CD4-positive, alpha-beta T cell treated with Interleukin-2 at 100 ng/mL for 4 hours (primary cell): ENCODE results near the gene LRP8.

Experiments
- DNase-seq: peaks from one replicate; pipeline ENCODE4 v3.0.0-alpha.2; 2020; ENCODE audit warnings: low spot score

The LRP8 gene

GRCh38 chr1:53281133-53281532 lies 46.7 kb downstream of the LRP8 start:
- DNase-seq: no peak

DNA sequence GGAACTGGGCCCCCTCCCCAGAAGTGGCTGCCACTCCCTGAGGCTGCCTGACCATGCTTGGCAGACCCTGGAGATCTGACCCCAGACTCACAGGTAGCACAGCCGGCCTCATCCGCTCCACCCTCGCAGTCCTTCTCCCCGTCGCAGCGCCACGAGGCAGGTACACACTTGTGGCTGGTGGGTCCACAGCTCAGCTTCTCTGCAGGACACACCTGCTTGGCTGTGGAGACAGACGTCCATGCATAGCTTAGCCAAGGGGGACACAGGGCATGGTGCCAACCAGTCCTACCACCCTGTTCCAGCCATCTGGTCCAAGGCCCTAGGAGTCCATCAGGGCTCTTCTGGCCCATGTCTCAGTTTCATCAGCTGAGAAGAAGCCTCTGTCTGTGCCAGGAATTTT lies 47.4 kb downstream of the LRP8 start:
- no peak for DNase-seq

DNA sequence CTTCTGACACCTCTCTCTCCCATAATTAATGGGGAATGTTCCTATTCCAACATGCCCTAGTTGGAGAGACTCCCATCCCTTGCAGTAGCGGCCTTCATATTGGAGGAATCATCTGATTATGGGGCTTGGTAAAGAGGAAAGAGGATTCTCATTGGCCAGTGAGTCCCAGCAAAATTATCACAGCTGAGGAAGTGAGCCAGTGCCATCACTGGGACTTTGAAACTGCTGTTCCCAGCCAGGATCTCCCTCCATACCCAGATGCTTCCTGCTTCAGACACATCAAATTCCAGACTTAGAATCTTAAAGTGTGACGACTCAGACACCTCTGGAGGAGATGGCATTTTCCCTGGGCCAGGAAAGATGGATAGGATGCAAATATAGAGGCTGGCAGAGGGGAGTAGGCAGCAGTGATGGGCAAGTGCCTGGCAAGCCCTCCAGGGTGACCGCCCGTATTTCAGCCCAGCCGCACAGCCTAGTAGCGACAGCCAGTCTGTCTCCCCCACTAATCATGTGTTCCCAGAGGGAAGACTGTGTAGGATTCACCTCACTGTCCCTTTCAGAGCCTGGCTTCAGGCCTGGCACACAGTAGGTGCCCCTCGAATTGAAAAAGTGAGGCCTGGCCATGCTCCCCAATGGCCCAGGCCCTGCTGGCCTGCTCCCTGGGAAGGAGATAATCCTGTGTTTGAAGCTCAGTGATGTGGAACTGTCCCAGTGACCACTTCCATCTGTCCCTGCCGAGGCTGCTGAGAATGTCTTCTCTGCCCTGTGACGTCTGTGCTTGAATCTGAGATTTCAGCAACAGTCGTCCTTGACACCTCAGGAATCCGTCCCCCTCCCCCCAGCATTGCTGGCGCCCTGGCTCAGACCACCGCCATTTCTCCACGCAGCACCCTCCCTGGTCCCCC lies 48.3 kb downstream of the LRP8 start:
- no peak for DNase-seq

DNA sequence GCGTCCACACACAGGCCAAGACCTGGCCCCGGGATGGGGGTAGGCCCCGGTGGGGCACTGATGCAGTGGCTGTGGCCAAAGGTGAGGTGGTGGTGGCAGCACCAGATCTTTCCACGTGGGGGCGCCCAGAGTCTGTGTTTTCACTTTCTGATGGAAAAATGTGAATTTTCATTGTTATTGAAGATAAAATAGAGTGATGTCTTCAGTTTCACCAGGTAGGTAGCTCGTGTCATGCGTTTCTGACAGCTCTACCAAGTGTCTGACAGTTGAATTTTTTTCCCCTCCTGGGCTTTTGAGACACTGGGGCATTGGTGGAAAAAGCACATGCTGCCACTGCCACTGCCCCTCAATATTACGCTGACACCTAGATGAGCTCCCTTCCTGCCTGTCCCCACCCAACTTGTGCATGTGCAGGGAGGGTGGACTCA lies 49.6 kb downstream of the LRP8 start:
- peak; percentile 73 for DNase-seq

GRCh38 chr1:53277326-53277725 lies 50.5 kb downstream of the LRP8 start:
- no peak for DNase-seq

DNA sequence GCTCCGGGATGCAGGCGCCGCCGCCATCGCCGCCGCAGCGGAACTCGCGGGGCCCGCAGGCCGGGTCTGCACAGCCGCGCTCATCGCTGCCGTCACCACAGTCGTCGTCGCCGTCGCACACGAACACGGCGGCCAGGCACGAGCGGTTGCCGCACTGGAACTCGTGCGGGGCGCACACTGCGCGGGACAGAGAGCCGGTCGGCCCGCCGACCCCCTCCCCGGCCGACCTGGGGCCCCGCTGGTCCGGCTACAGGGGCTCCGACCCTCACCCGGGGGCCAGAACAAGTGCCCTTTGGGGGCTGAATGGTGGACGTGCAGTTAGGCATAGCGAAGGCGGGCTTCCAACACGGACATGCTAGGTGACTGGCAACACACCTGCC lies 51.0 kb downstream of the LRP8 start:
- no peak for DNase-seq

DNA sequence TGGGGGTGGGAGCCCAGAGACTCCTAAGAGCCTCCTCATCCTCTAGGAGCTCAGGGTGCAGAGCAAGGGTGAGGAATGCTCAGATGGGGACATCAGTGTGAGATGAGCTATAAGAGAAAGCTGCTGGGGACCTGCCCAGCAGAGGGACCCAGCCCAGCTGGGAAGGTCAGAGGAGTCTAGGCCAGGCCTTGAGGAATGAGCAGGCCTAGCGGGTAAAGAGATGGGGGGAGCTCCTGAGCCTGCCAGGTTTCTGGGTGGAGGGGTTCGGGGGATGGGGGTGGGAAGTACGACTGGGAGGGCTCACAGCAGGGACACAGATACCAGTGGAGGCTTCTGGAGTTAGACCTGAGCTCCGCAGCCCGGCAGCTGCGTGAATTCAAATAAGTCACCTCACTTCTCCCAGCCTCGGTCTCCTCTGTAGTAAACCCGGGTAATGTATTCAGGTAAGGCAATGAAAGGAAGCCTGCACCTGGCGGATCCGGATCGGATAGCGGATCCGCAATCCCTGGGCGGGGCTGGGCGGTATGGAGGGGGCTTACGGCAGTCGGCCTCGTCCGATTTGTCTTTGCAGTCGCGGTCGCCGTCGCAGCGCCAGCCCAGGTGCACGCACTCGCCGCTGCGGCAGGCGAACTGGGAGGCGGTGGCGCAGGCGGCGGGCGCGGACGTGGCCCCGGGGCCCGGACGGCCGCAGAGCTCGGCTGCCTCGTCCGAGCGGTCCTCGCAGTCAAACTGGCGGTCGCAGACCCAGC lies 51.5 kb downstream of the LRP8 start:
- no peak for DNase-seq

GRCh38 chr1:53275566-53275965 lies 52.3 kb downstream of the LRP8 start:
- DNase-seq: no peak

GRCh38 chr1:53274541-53275185 lies 53.2 kb downstream of the LRP8 start:
- DNase-seq: no peak

- DNase-seq: no peak
These were observed 53.8 kb downstream of the LRP8 start for GRCh38 chr1:53274026-53274425.

- no peak for DNase-seq
These were observed 54.3 kb downstream of the LRP8 start for GRCh38 chr1:53273526-53273925.

GRCh38 chr1:53272349-53272748 lies 55.5 kb downstream of the LRP8 start:
- no peak for DNase-seq

DNA sequence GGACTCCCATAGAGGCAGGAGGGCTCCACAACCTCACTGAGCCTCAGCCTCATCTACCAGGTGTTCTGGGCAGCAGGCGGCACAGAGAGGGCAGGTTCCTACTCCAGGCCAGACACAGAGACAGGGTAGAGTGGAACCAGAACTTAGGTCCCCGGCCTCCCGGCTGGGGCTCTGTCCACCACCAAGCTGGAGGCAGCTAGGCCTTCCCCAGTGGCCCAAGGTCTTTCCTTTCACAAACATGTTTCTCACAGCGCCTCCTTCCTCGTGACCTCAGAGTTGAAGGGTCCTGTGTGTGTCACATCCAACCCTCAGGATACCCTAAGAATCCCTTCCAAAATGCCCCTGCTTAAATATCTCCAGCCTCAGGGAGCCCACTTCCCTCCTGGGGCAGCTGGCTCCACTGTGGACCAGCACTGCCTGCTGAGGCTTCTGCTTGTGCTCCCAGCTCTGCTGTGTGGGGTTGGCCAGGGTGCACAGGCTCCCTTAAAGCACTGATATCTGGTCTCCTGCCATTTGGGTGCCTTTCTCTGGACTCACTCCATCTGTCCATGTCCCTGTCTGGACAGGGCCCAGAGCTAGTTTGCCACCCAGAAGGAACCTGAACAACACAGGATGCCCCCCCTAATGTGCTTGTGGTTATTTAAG lies 56.3 kb downstream of the LRP8 start:
- no peak for DNase-seq

DNA sequence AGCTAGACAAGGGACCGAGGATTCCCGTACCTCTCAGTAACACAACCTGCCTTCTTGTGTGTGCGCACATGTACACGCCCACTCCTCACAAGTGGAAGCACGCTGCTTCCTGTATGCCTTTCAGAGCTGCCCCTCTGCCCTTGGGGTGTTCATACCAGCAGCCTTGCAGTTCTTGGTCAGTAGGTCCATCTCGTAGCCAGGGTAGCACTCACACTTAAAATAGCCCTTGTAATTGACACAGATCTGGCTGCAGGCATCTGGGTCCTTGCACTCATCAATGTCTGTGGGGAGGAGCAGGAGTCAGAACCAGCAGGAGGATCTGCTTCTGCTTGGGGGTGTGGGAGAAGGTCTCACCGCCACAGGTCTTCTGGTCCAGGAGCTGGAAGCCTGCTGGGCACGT lies 57.0 kb downstream of the LRP8 start:
- DNase-seq: no peak

- DNase-seq: no peak
These were observed 57.8 kb downstream of the LRP8 start for GRCh38 chr1:53270107-53270506.

DNA sequence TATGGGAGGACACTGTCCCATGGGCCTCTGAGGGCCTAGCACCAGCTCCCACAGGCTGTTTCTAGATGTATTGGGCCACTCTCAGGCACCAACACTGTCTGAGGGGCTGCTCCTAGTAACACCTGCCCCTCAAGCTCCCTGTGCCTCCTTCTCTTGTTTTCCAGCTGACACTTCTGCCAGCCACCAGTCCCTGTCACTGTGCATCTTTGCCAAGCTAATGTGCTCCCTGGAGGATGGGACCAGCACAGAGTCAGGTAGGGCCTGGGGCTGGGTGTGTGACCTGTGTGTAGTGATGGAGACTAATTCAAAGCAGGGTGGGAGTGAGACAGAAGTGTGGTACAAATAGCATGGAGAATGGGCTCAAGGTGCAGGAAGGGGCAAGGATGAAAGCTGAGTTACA lies 60.1 kb downstream of the LRP8 start:
- no peak for DNase-seq

DNA sequence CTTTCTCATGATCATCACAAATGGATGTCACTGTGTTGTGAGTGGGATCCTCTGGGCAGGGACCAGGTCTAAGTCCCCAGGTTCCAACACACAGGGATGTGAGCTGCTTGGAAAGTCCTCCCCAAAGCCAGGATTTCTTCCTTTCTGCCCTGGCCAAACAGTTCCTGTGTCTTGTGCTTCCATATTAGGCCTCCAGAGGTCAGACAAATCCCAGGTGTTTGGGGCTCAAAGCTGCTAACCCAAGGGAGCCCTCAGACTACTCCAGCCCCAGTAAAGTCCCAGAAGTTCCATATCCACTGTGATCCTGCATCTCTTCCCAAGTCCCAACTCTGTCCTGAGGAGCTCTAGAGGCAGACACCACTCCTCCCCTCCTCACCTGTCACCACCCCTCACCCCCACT lies 61.8 kb downstream of the LRP8 start:
- no peak for DNase-seq

DNA sequence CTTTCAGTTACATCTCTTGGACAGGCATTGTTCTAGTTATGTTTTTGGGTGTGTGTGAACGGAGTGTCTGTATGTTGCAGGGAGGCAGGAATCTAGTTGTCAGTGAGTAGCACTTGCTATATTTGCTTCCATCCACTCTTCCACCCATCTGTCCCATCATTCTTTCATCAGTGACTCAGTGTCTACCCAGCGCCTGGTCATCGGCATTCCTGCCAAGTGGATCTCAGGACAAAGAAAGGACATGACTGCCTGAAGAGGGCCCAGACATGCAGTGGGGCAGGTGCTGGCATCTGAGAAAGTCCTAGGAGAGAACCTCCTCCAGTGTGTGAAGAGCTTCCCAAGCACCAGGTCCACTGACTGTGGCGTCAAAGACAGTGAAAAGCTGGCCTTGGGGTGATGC lies 62.3 kb downstream of the LRP8 start:
- DNase-seq: no peak

DNA sequence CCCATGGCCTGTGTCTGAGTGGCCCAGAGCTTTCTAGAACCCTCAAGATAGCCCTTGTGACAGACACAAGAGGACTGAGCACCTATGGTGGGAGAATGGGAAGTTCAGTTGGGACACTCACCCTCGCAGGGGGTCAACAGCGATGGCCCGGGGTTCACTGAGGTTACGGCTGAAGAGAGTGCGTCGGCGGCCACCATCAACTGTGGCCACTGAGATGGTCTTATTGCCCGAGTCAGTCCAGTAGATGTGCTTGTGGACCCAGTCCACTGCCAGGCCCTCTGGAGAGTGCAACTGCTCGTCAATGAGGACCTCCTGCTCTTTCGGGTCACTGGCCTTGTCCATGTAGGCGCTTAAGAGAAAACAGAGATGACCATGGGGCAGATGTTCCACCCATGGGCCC lies 63.8 kb downstream of the LRP8 start:
- DNase-seq: no peak

DNA sequence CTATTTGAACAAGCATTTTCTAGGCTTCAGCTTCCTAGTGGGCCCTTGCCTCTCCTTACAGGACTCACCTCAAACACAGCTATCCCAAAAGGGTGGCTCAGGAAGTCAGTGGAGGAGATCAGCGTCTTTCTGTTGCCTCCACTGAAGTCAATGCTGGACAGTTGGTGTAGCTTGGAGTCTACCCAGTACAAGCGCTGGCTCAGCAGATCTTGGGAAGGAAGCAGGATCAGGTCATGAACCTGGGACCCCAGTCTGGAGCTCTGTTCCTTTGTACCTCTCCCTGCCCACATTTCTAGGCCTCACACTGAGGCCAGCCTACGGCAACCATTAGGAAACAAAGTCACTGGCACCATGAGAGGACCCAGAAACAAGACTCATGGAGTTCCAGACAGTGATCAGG lies 65.9 kb downstream of the LRP8 start:
- DNase-seq: no peak

- no peak for DNase-seq
These were observed 67.1 kb downstream of the LRP8 start for GRCh38 chr1:53260631-53261247.

- DNase-seq: no peak
These were observed 67.9 kb downstream of the LRP8 start for GRCh38 chr1:53259932-53260331.
